HepG2 (cell line): Measurements from ENCODE around the gene SLC1A2. TPM values are rescaled to one million over a fixed set of nuclear protein-coding genes. Genes with fewer than 3 reads are reported as not detected.

Source experiments
- GATAD1 ChIP-seq: IDR thresholded peaks from 2 replicates; pipeline ENCODE4 v1.6.1; 2016; ENCODE audit warnings: missing genetic modification reagents, missing compliant biosample characterization
- HHEX ChIP-seq: IDR thresholded peaks from 2 replicates; pipeline ENCODE4 v1.6.1; 2016; ENCODE audit warnings: control low read depth
- HMGXB3 ChIP-seq: sonication (generic); formaldehyde crosslinking; IDR thresholded peaks from 2 replicates; pipeline ENCODE4 v1.4.0; 2020; ENCODE audit warnings: missing genetic modification reagents, borderline replicate concordance
- HOXA9 ChIP-seq: sonication (generic); formaldehyde crosslinking; IDR thresholded peaks from 2 replicates; pipeline ENCODE4 v1.8.1; 2022; ENCODE audit warnings: missing genetic modification reagents, mild to moderate bottlenecking, moderate library complexity, borderline replicate concordance
- IKZF5 ChIP-seq: IDR thresholded peaks from 2 replicates; pipeline ENCODE4 v1.6.1; 2018; ENCODE audit warnings: missing genetic modification reagents, mild to moderate bottlenecking, missing compliant biosample characterization
- ISL2 ChIP-seq: sonication (generic); formaldehyde crosslinking; IDR thresholded peaks from 2 replicates; pipeline ENCODE4 v1.5.0; 2020; ENCODE audit warnings: missing genetic modification reagents
- MAF1 ChIP-seq: sonication (generic); formaldehyde crosslinking; IDR thresholded peaks from 2 replicates; pipeline ENCODE4 v1.5.0; 2020; ENCODE audit warnings: missing genetic modification reagents, borderline replicate concordance
- MTA3 ChIP-seq: sonication (generic); formaldehyde crosslinking; IDR thresholded peaks from 2 replicates; pipeline ENCODE4 v1.4.0; 2020; ENCODE audit warnings: missing genetic modification reagents
- POLR2AphosphoS2 ChIP-seq: IDR thresholded peaks from 2 replicates; pipeline ENCODE4 v1.6.1; 2011; ENCODE audit warnings: low read depth, low read length, improper control_type of control experiment
- PRDM4 ChIP-seq: sonication (generic); formaldehyde crosslinking; IDR thresholded peaks from 2 replicates; pipeline ENCODE4 v1.9.0; 2021; ENCODE audit warnings: missing genetic modification reagents, borderline replicate concordance
- TCF12 ChIP-seq, 2 experiments: fragments of 450-650 bp in 1 of 2; sonication (generic) in 1 of 2; formaldehyde crosslinking in 1 of 2; IDR thresholded peaks; 2 replicates each; pipeline versions ENCODE4 v1.6.1 to v1.8.0; 2017 to 2022; ENCODE audit warnings: antibody characterized with exemption in 1 of 2, mild to moderate bottlenecking in 1 of 2, missing genetic modification reagents in 1 of 2, moderate library complexity in 1 of 2
- ZNF230 ChIP-seq: sonication (generic); formaldehyde crosslinking; IDR thresholded peaks from 2 replicates; pipeline ENCODE4 v1.4.0; 2020; ENCODE audit warnings: mild to moderate bottlenecking, missing genetic modification reagents
- ZNF281 ChIP-seq: sonication (generic); formaldehyde crosslinking; IDR thresholded peaks from 2 replicates; pipeline ENCODE4 v1.4.0; 2020; ENCODE audit warnings: missing genetic modification reagents, borderline replicate concordance
- ZNF3 ChIP-seq: IDR thresholded peaks from 2 replicates; pipeline ENCODE4 v1.7.0; 2017; ENCODE audit warnings: inconsistent platforms
- ZNF652 ChIP-seq: IDR thresholded peaks from 2 replicates; pipeline ENCODE4 v1.6.1; 2016; ENCODE audit warnings: low read depth, borderline replicate concordance
- ZNF75D ChIP-seq: sonication (generic); formaldehyde crosslinking; IDR thresholded peaks from 2 replicates; pipeline ENCODE4 v1.8.1; 2023; ENCODE audit warnings: missing genetic modification reagents, mild to moderate bottlenecking, borderline replicate concordance
- ZNF788 ChIP-seq: sonication (generic); formaldehyde crosslinking; IDR thresholded peaks from 2 replicates; pipeline ENCODE4 v1.5.0; 2020; ENCODE audit warnings: mild to moderate bottlenecking, missing genetic modification reagents, borderline replicate concordance
- ZNF790 ChIP-seq: sonication (generic); formaldehyde crosslinking; IDR thresholded peaks from 2 replicates; pipeline ENCODE4 v1.8.0; 2022; ENCODE audit warnings: missing genetic modification reagents, mild to moderate bottlenecking, borderline replicate concordance
- polyA plus RNA-seq, 8 experiments: library from polyadenylated mRNA; depleted of rRNA in 3 of 8; stranded (reverse) in 7 of 8; unstranded in 1 of 8; fragments of >200 nt; fragmentation: Illumina TruSeq in 4 of 8; extraction: Trizol in 4 of 8; gene quantifications; 2 replicates each; pipeline versions ENCODE4 v1.2.1 to v1.2.3, GENCODE V29; 2011 to 2016; ENCODE audit warnings: low read depth in 4 of 8, missing spikeins in 1 of 8, mixed read lengths in 1 of 8; ENCODE audit not compliant: insufficient read depth in 1 of 8
- total RNA-seq, 5 experiments: library from RNA; depleted of rRNA; stranded (reverse); fragments of >200 nt; fragmentation: Illumina TruSeq; extraction: Trizol; gene quantifications; 2 replicates each; pipeline ENCODE4 v1.2.3, GENCODE V29; 2016; ENCODE audit warnings: low read depth in 1 of 5

Gene SLC1A2
- total and polyA plus RNA-seq, 2 of the 13 experiments (the other 11 are each of a cell fraction or from before 2014, with no cell fraction given) = 23.2 to 43.2 TPM

GRCh38 chr11:35359321-35360054 lies 59.9 kb downstream of the SLC1A2 start (continued):
- TF ChIP-seq HMGXB3 = 0 out of 2 replicates have a peak, but pooled peaks have one; percentile 11
- peak; percentile 62; the same call in 1 of the 2 replicates for TF ChIP-seq ISL2
- peak; percentile 45; the same call in 1 of the 2 replicates for TF ChIP-seq POLR2AphosphoS2
- TF ChIP-seq ZNF230 (CRISPR knock-in tag) = no peak
- TF ChIP-seq MTA3 = no peak
- no peak for TF ChIP-seq TCF12 (IDR thresholded peaks at IDR 0.05)
- TF ChIP-seq TCF12 (CRISPR knock-in tag; IDR thresholded peaks at IDR 0.05) = no peak
- TF ChIP-seq ZNF790 (CRISPR knock-in tag) = no peak
- TF ChIP-seq ZNF75D = no peak
- no peak for TF ChIP-seq HOXA9 (CRISPR knock-in tag)
- peak; percentile 25; the same call in 1 of the 2 replicates for TF ChIP-seq ZNF652 (CRISPR knock-in tag)
- no peak for TF ChIP-seq ZNF3
- TF ChIP-seq GATAD1 = 0 out of 2 replicates have a peak, but pooled peaks have one; percentile 24
- TF ChIP-seq IKZF5 (CRISPR knock-in tag) = 0 out of 2 replicates have a peak, but pooled peaks have one; percentile 5
- no peak for TF ChIP-seq MAF1 (CRISPR knock-in tag)
- TF ChIP-seq ZNF788 = no peak
- TF ChIP-seq ZNF281 (CRISPR knock-in tag) = no peak
- no peak for TF ChIP-seq HHEX
- TF ChIP-seq PRDM4 (CRISPR knock-in tag) = no peak
